Measurements from ENCODE around the gene EPB41L4A. TPM values are rescaled to one million over a fixed set of nuclear protein-coding genes. Genes with fewer than 3 reads are reported as not detected.

The EPB41L4A gene
- total RNA-seq, 4 donors from 2014 or later = 10.1 to 32.9 (median 11.6) TPM

DNA sequence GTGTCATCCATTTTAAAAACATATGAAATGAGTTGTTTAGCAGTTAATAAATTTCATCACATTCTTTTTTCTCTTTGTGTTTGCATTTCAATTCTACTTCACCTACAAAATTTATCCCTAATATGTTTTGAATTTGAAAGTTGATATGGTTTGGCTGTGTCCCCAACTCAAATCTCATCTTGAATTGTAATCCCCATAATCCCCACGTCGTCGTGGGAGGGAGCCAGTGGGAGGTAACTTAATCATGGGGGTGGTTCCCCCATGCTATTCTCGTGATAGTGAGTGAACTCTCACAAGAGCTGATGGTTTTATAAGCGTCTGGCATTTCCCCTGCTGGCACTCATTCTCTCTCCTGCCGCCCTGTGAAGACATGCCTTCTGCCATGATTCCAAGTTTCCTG, 200.1 kb downstream of the EPB41L4A start:
- no peak overlapping the region for H3K4me3 ChIP-seq
- no peaks in the 10 kb centered on the region for H3K36me3 ChIP-seq
- no peaks in the 10 kb centered on the region for H3K27me3 ChIP-seq
- WGBS, 2 donors (ENCODE audit: low coverage in 1 of 2) = 64 to 67% methylated on average over 1 to 6 of the region's 6 CpGs
- DNase-seq = no peak
- H3K9me3 ChIP-seq = no peaks in the 10 kb centered on the region
- in situ Hi-C loops (cut with MboI; ENCODE audit: low pct_ligation_motif_present in 1 of 4, low pct_unique_long_range_greater_than_20kb in 1 of 4, low sequenced_read_pairs in 3 of 4) = loop anchor here in 2 of 4 donors (25.0 kb wide), 1 partner anchor 193 kb away; the partner anchor contains the start of gene EPB41L4A (in 2 of the 2)
- TF ChIP-seq, protein P1, sequence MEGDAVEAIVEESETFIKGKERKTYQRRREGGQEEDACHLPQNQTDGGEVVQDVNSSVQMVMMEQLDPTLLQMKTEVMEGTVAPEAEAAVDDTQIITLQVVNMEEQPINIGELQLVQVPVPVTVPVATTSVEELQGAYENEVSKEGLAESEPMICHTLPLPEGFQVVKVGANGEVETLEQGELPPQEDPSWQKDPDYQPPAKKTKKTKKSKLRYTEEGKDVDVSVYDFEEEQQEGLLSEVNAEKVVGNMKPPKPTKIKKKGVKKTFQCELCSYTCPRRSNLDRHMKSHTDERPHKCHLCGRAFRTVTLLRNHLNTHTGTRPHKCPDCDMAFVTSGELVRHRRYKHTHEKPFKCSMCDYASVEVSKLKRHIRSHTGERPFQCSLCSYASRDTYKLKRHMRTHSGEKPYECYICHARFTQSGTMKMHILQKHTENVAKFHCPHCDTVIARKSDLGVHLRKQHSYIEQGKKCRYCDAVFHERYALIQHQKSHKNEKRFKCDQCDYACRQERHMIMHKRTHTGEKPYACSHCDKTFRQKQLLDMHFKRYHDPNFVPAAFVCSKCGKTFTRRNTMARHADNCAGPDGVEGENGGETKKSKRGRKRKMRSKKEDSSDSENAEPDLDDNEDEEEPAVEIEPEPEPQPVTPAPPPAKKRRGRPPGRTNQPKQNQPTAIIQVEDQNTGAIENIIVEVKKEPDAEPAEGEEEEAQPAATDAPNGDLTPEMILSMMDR (IDR thresholded peaks at IDR 0.05) = no peak
- TF ChIP-seq POLR2AphosphoS5 (IDR thresholded peaks at IDR 0.05) (no peak), EP300 (IDR thresholded peaks at IDR 0.05; ENCODE audit: low read depth) (no peak), POLR2A (IDR thresholded peaks at IDR 0.05) (no peak)
- H3K4me1 ChIP-seq = peaks cover 0 to 7% (median 0%) of the 10 kb centered on the region in 4 donors
- intact Hi-C loops (cut with DNase I; ENCODE audit: low total_unique reads) = no loop called here
- no peak overlapping the region for H3K27ac ChIP-seq

DNA sequence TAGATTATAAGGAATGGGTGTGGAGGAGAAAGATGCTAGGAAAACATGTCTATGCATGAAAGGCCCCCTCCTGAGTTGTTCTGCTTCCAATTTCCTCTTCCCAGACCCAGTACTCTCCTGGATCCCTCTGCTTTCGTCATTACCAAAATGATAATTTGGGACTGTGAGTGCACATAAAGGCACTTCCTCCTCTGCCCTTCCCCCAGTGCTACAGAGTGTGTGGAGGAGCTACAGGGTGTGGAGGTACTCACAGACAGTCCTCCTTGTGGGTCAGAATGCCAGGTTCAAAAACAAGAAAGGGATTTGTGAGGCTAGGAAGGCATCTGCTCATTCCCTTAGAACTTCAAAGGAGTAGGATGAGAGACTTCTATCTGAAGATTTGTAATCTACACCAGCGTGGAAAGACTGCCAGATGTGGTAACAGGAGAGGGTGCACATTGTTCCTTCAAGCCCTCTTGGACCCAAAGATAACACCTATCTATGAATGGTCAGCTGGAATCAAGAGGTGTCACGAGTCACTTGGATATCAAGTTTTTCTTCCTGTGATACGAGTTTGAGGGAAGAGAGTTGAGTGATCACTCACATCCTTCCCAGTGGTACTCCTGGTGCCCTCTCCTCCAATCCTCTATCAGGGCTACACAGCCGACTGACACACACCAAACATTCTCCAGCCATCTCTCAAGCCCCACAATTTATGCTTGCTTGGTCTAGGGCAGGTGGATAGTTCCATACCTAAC, 201.1 kb downstream of the EPB41L4A start:
- peaks cover 0 to 7% (median 0%) of the 10 kb centered on the region in 4 donors for H3K4me1 ChIP-seq
- no peaks in the 10 kb centered on the region for H3K9me3 ChIP-seq
- no peak overlapping the region for H3K27ac ChIP-seq
- intact Hi-C loops (cut with DNase I; ENCODE audit: low total_unique reads) = no loop called here
- in situ Hi-C loops (cut with MboI; ENCODE audit: low pct_ligation_motif_present in 1 of 4, low pct_unique_long_range_greater_than_20kb in 1 of 4, low sequenced_read_pairs in 3 of 4) = loop anchor here in 2 of 4 donors (25.0 kb wide), 1 partner anchor 194 kb away; the partner anchor contains the start of gene EPB41L4A (in 2 of the 2)
- TF ChIP-seq EP300 (IDR thresholded peaks at IDR 0.05; ENCODE audit: low read depth) (no peak), POLR2A (IDR thresholded peaks at IDR 0.05) (no peak), POLR2AphosphoS5 (IDR thresholded peaks at IDR 0.05) (no peak)
- TF ChIP-seq, protein P1 (IDR thresholded peaks at IDR 0.05) = no peak
- no peak overlapping the region for H3K4me3 ChIP-seq
- no peak for DNase-seq
- 84 to 95% methylated on average over 3 to 5 of the region's 5 CpGs for WGBS, 2 donors (ENCODE audit: low coverage in 1 of 2)
- H3K36me3 ChIP-seq = no peaks in the 10 kb centered on the region
- H3K27me3 ChIP-seq = no peaks in the 10 kb centered on the region

DNA sequence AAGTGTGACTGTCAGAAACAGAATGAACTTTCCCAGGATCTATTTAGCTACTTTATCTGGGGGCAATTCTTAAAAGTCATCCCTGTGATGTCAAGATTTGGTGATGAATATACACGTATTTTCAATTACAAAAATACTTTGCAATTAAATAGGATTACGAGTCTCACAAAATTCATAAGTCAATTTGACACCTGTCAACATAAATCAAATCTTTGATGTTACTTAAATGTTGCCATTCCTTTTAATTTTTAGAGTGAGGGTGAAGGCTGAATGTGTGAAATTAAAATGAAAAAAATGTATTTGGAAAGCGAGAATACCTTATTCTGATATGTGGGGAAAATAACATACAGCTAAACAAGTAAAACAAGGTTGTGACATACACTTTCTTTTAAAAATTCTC, 202.9 kb downstream of the EPB41L4A start:
- Histone ChIP-seq H3K4me3 (no peak overlapping the region), H3K9me3 (no peaks in the 10 kb centered on the region), H3K36me3 (no peaks in the 10 kb centered on the region), H3K27me3 (no peaks in the 10 kb centered on the region), H3K4me1 (no peaks in the 10 kb centered on the region), H3K27ac (no peak overlapping the region)
- no peak for DNase-seq
- intact Hi-C loops (cut with DNase I; ENCODE audit: low total_unique reads) (no loop called here), in situ Hi-C loops (cut with MboI; ENCODE audit: low pct_ligation_motif_present in 1 of 4, low pct_unique_long_range_greater_than_20kb in 1 of 4, low sequenced_read_pairs in 3 of 4) (loop anchor here in 2 of 4 donors (25.0 kb wide), 1 partner anchor 196 kb away; the partner anchor contains the start of gene EPB41L4A (in 2 of the 2))
- 85 to 92% methylated on average over 3 of the region's 3 CpGs for WGBS, 2 donors (ENCODE audit: low coverage in 1 of 2)
- no peak for TF ChIP-seq POLR2A (IDR thresholded peaks at IDR 0.05)
- TF ChIP-seq POLR2AphosphoS5 (IDR thresholded peaks at IDR 0.05) = no peak
- no peak for TF ChIP-seq EP300 (IDR thresholded peaks at IDR 0.05; ENCODE audit: low read depth)
- TF ChIP-seq, protein P1 (IDR thresholded peaks at IDR 0.05) = no peak

DNA sequence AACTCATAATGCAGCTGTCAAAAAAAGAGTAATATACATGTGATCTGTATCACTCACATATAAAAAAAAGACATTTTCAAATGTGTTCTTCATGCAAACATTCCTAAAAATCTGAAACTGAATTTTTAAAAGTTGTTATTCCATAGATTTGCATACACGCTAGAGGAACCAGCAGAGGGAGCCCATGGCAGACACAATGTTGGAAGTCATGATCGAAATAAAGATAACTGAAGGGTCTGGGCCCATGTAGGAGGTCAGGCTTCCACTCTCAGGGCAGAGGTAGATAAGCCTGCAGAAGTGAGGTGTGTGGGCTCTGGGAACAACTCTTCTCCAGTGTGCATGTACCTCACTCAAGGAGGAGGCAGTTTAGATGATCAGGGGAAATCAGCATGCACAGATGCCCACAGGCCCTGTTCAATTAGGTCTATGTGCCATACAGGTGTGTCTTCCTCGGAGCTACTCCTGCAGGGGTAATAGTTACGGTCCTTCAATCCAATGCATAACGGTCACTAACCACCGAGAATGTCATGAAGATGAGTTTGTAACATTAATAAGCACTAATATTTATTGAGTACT, 208.6 kb downstream of the EPB41L4A start:
- TF ChIP-seq, protein P1 (IDR thresholded peaks at IDR 0.05) = peak; percentile 51 to 68 (median 60)
- TF ChIP-seq EP300 (IDR thresholded peaks at IDR 0.05; ENCODE audit: low read depth) = no peak
- peak; percentile 39 for DNase-seq
- Histone ChIP-seq H3K4me3 (no peak overlapping the region), H3K4me1 (no peaks in the 10 kb centered on the region), H3K9me3 (no peaks in the 10 kb centered on the region), H3K27me3 (no peaks in the 10 kb centered on the region), H3K36me3 (no peaks in the 10 kb centered on the region), H3K27ac (no peak overlapping the region)
- WGBS, 2 donors (ENCODE audit: low coverage in 1 of 2) = 29 to 54% methylated on average over 2 to 6 of the region's 6 CpGs
- in situ Hi-C loops (cut with MboI; ENCODE audit: low pct_ligation_motif_present in 1 of 4, low pct_unique_long_range_greater_than_20kb in 1 of 4, low sequenced_read_pairs in 3 of 4) (loop anchor here in 2 of 4 donors (25.0 kb wide), 1 partner anchor 202 kb away; the partner anchor contains the start of gene EPB41L4A (in 2 of the 2)), intact Hi-C loops (cut with DNase I; ENCODE audit: low total_unique reads) (no loop called here)

All from transverse colon (tissue), 4 donors.